ENCODE data around the gene TTC28. TPM values are rescaled to one million over a fixed set of nuclear protein-coding genes. Genes with fewer than 3 reads are reported as not detected.

TTC28 gene
- total RNA-seq, 2 donors from 2014 or later = 4.2 to 5.4 TPM

- DNase-seq = no peak
- no peaks in the 10 kb centered on the region for H3K9me3 Mint-ChIP-seq
- no peak overlapping the region for H3K27ac Mint-ChIP-seq
- H3K4me3 Mint-ChIP-seq = no peak overlapping the region
- H3K4me1 Mint-ChIP-seq (ENCODE audit: low read depth) = no peaks in the 10 kb centered on the region
- ATAC-seq (replicated peaks in 1 of 2) = no peak
- H3K36me3 Mint-ChIP-seq (ENCODE audit: insufficient read depth in 2 of 2) = no peaks in the 10 kb centered on the region
- H3K27me3 Mint-ChIP-seq (ENCODE audit: low read depth) = peaks cover under 1% of the 10 kb centered on the region
Measured at GRCh38 chr22:28424427-28425080, 255.1 kb downstream of the TTC28 start.

GRCh38 chr22:28419919-28420318 lies 259.7 kb downstream of the TTC28 start:
- Mint-ChIP-seq H3K9me3 (no peaks in the 10 kb centered on the region), H3K4me3 (no peak overlapping the region), H3K4me1 (ENCODE audit: low read depth) (no peaks in the 10 kb centered on the region), H3K27ac (no peak overlapping the region), H3K36me3 (ENCODE audit: insufficient read depth in 2 of 2) (no peaks in the 10 kb centered on the region), H3K27me3 (ENCODE audit: low read depth) (peaks cover 8% of the 10 kb centered on the region)
- no peak for ATAC-seq (replicated peaks in 1 of 2)
- no peak for DNase-seq

- Mint-ChIP-seq H3K27ac (no peak overlapping the region), H3K36me3 (ENCODE audit: insufficient read depth in 2 of 2) (no peaks in the 10 kb centered on the region), H3K4me1 (ENCODE audit: low read depth) (no peaks in the 10 kb centered on the region), H3K4me3 (no peak overlapping the region), H3K27me3 (ENCODE audit: low read depth) (peaks cover 8% of the 10 kb centered on the region), H3K9me3 (no peaks in the 10 kb centered on the region)
- no peak for DNase-seq
- ATAC-seq (replicated peaks in 1 of 2) = no peak
Measured at GRCh38 chr22:28418008-28418407, 261.6 kb downstream of the TTC28 start.

GRCh38 chr22:28417431-28417830 lies 262.2 kb downstream of the TTC28 start:
- Mint-ChIP-seq H3K4me3 (no peak overlapping the region), H3K36me3 (ENCODE audit: insufficient read depth in 2 of 2) (no peaks in the 10 kb centered on the region), H3K27ac (no peak overlapping the region), H3K27me3 (ENCODE audit: low read depth) (peaks cover 8% of the 10 kb centered on the region), H3K4me1 (ENCODE audit: low read depth) (no peaks in the 10 kb centered on the region), H3K9me3 (no peaks in the 10 kb centered on the region)
- ATAC-seq (replicated peaks in 1 of 2) (no peak), DNase-seq (no peak)

- peaks cover 8% of the 10 kb centered on the region for H3K27me3 Mint-ChIP-seq (ENCODE audit: low read depth)
Measured at GRCh38 chr22:28414913-28415312, 264.7 kb downstream of the TTC28 start.

GRCh38 chr22:28413612-28414399 lies 265.8 kb downstream of the TTC28 start:
- no peaks in the 10 kb centered on the region for H3K36me3 Mint-ChIP-seq (ENCODE audit: insufficient read depth in 2 of 2)
- H3K4me3 Mint-ChIP-seq = no peak overlapping the region
- no peak for ATAC-seq (replicated peaks in 1 of 2)
- H3K27ac Mint-ChIP-seq = no peak overlapping the region
- peaks cover 5% of the 10 kb centered on the region for H3K4me1 Mint-ChIP-seq (ENCODE audit: low read depth)
- H3K9me3 Mint-ChIP-seq = no peaks in the 10 kb centered on the region
- no peaks in the 10 kb centered on the region for H3K27me3 Mint-ChIP-seq (ENCODE audit: low read depth)
- DNase-seq = no peak

More at GRCh38 chr22:28414913-28415312, 264.7 kb downstream of the TTC28 start:
- H3K9me3 Mint-ChIP-seq = no peaks in the 10 kb centered on the region
- no peak for ATAC-seq (replicated peaks in 1 of 2)
- no peaks in the 10 kb centered on the region for H3K36me3 Mint-ChIP-seq (ENCODE audit: insufficient read depth in 2 of 2)
- H3K4me3 Mint-ChIP-seq = no peak overlapping the region
- H3K27ac Mint-ChIP-seq = no peak overlapping the region
- peaks cover 5% of the 10 kb centered on the region for H3K4me1 Mint-ChIP-seq (ENCODE audit: low read depth)
- no peak for DNase-seq

GRCh38 chr22:28412109-28412508 lies 267.5 kb downstream of the TTC28 start:
- Mint-ChIP-seq H3K27ac (no peak overlapping the region), H3K4me1 (ENCODE audit: low read depth) (peaks cover 5% of the 10 kb centered on the region), H3K27me3 (ENCODE audit: low read depth) (no peaks in the 10 kb centered on the region), H3K36me3 (ENCODE audit: insufficient read depth in 2 of 2) (no peaks in the 10 kb centered on the region), H3K9me3 (no peaks in the 10 kb centered on the region), H3K4me3 (no peak overlapping the region)
- DNase-seq (no peak), ATAC-seq (replicated peaks in 1 of 2) (no peak)

GRCh38 chr22:28411125-28411524 lies 268.5 kb downstream of the TTC28 start:
- Mint-ChIP-seq H3K27me3 (ENCODE audit: low read depth) (no peaks in the 10 kb centered on the region), H3K4me3 (no peak overlapping the region), H3K27ac (no peak overlapping the region), H3K36me3 (ENCODE audit: insufficient read depth in 2 of 2) (no peaks in the 10 kb centered on the region), H3K9me3 (no peaks in the 10 kb centered on the region), H3K4me1 (ENCODE audit: low read depth) (peaks cover 5% of the 10 kb centered on the region)
- DNase-seq (no peak), ATAC-seq (replicated peaks in 1 of 2) (no peak)

- Mint-ChIP-seq H3K9me3 (no peaks in the 10 kb centered on the region), H3K4me3 (no peak overlapping the region), H3K4me1 (ENCODE audit: low read depth) (peaks cover 5% of the 10 kb centered on the region)
Measured at GRCh38 chr22:28410050-28410816, 269.4 kb downstream of the TTC28 start.

GRCh38 chr22:28408709-28409108 lies 270.9 kb downstream of the TTC28 start:
- Mint-ChIP-seq H3K36me3 (ENCODE audit: insufficient read depth in 2 of 2) (no peaks in the 10 kb centered on the region), H3K9me3 (no peaks in the 10 kb centered on the region), H3K27ac (peak overlapping the region; percentile 64), H3K4me3 (no peak overlapping the region), H3K4me1 (ENCODE audit: low read depth) (peaks cover 5% of the 10 kb centered on the region), H3K27me3 (ENCODE audit: low read depth) (no peaks in the 10 kb centered on the region)
- ATAC-seq (replicated peaks in 1 of 2) (peak; percentile 22 to 76), DNase-seq (no peak)

More at GRCh38 chr22:28410050-28410816, 269.4 kb downstream of the TTC28 start:
- Mint-ChIP-seq H3K27ac (no peak overlapping the region), H3K36me3 (ENCODE audit: insufficient read depth in 2 of 2) (no peaks in the 10 kb centered on the region), H3K27me3 (ENCODE audit: low read depth) (no peaks in the 10 kb centered on the region)
- ATAC-seq (replicated peaks in 1 of 2) (no peak), DNase-seq (no peak)

- Mint-ChIP-seq H3K27ac (no peak overlapping the region), H3K9me3 (no peaks in the 10 kb centered on the region), H3K36me3 (ENCODE audit: insufficient read depth in 2 of 2) (no peaks in the 10 kb centered on the region), H3K4me3 (no peak overlapping the region), H3K27me3 (ENCODE audit: low read depth) (no peaks in the 10 kb centered on the region), H3K4me1 (ENCODE audit: low read depth) (peaks cover 12% of the 10 kb centered on the region)
- ATAC-seq (replicated peaks in 1 of 2) (no peak), DNase-seq (no peak)
Measured at GRCh38 chr22:28407645-28408044, 272.0 kb downstream of the TTC28 start.

GRCh38 chr22:28406246-28406645 lies 273.4 kb downstream of the TTC28 start:
- H3K4me3 Mint-ChIP-seq = no peak overlapping the region
- H3K4me1 Mint-ChIP-seq (ENCODE audit: low read depth) = peaks cover 16% of the 10 kb centered on the region
- H3K9me3 Mint-ChIP-seq = no peaks in the 10 kb centered on the region
- H3K36me3 Mint-ChIP-seq (ENCODE audit: insufficient read depth in 2 of 2) = no peaks in the 10 kb centered on the region
- ATAC-seq (replicated peaks in 1 of 2) (no peak), DNase-seq (no peak)
- no peak overlapping the region for H3K27ac Mint-ChIP-seq
- H3K27me3 Mint-ChIP-seq (ENCODE audit: low read depth) = no peaks in the 10 kb centered on the region

- ATAC-seq (replicated peaks in 1 of 2) (peak in 1 of 2 donors; percentile 14), DNase-seq (no peak)
- H3K4me1 Mint-ChIP-seq (ENCODE audit: low read depth) = peaks cover 16% of the 10 kb centered on the region
- no peak overlapping the region for H3K27ac Mint-ChIP-seq
- no peaks in the 10 kb centered on the region for H3K36me3 Mint-ChIP-seq (ENCODE audit: insufficient read depth in 2 of 2)
- no peaks in the 10 kb centered on the region for H3K9me3 Mint-ChIP-seq
- no peaks in the 10 kb centered on the region for H3K27me3 Mint-ChIP-seq (ENCODE audit: low read depth)
- H3K4me3 Mint-ChIP-seq = no peak overlapping the region
Measured at GRCh38 chr22:28405588-28405987, 274.1 kb downstream of the TTC28 start.

Measured in activated T-cell treated with anti-CD3 and anti-CD28 coated beads, Interleukin-2, amount 50 U/mL, for 72 hours (primary cell).